Activated T-cell treated with anti-CD3 and anti-CD28 coated beads for 4 hours (primary cell): Measurements from ENCODE around the gene CTAG1B.
"Not testable (repeated sequence)": the region's sequence is repeated elsewhere in the genome, so short reads cannot be mapped to it uniquely, and the experiment has no call there.

Experiments used
- DNase-seq: peaks from one replicate; pipeline ENCODE4 v3.0.0-alpha.2; 2020

CTAG1B gene

DNA sequence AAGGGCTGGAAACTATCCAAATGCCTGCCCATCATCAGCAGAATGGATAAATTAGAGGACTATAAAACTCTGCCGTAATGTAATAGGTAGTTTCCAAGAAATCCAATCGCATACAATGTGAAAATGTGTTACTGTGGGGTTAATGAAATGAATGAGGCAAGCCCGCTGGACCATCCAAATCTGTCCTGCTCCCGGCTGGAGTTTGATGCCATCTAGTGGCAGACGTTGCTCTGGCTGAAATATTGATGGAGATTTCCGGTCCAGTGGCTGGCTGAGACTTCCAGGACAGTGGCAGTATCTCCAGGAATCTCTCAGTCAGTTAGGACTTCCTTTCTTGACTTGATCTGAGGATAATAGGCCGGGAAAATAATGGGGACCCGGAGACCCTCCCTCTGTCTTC, 36.1 kb downstream of the CTAG1B start:
- DNase-seq, result not testable (repeated sequence)

DNA sequence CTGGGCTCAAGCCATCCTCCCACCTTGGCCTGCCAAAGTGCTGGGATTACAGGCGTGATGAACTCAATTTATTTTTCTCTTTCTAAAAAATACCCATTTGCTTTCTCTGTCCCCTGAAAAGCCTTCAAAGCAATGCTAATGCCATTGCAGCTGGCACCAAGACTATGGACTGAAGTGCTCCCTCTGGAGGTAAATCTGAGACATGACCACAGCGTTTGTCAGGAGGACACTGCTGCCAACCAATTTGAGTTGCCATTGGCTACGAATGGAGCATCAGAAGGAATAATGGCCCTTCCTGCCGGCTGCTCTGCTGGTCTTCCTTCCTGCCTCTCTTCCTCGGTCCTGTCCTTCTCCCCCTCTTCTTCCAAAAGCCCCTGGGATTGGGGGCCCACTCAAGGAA, 44.0 kb downstream of the CTAG1B start:
- DNase-seq, result not testable (repeated sequence)

DNA sequence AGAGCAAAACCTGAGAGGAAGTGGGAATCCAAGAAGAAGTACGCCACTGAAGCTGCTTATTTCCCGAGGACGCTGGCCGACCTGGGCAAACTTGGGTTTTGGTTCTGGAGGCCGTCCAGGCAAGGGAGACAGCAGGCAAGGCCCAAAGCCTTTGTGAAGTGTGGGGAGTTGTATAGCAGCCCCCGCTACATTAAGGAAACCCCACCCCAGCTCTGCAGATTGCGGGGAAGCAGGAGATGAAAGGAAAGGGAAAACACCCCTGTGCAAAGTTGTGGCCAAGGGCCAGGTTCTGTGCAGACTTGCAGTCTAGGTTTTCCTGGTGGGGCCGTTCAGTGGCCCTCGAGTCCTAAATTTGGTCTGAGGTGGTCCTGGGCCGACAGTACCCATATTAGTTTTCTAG, 46.0 kb downstream of the CTAG1B start:
- DNase-seq, result not testable (repeated sequence)

DNA sequence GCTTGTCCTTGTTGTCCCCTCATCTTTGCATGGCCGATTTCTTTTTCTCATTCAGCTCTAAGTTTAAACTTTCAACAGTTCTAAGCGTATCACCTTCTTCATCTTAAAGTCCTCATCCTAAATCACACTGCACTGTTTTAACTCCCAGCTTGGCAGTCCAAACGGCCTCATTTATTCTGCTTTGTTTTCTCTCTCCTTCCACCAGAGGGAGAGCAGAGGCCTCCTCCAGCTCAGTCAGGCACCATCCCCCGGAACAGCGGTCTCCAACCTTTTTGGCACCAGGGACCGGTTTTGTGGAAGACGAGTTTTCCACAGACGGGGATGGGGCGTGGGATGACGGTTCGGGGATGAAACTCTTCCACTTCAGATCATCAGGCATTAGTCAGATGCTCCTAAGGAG, 48.7 kb downstream of the CTAG1B start:
- DNase-seq, result not testable (repeated sequence)
